ENCODE measurements around the gene SYTL3.

Gene SYTL3

GRCh38 chr6:158763434-158764182, 113.8 kb downstream of the SYTL3 start:
- no peak for DNase-seq

GRCh38 chr6:158764183-158764849, 114.5 kb downstream of the SYTL3 start:
- no peak for DNase-seq

- DNase-seq, result no peak
These were observed 115.1 kb downstream of the SYTL3 start for GRCh38 chr6:158764926-158765325.

- DNase-seq, result no peak
These were observed 115.7 kb downstream of the SYTL3 start for GRCh38 chr6:158765499-158766068.

- no peak for DNase-seq
These were observed 117.0 kb downstream of the SYTL3 start for GRCh38 chr6:158766621-158767455.

GRCh38 chr6:158767709-158768108, 117.9 kb downstream of the SYTL3 start:
- no peak for DNase-seq

- no peak for DNase-seq
These were observed 118.6 kb downstream of the SYTL3 start for GRCh38 chr6:158768436-158768835.

- no peak for DNase-seq
These were observed 119.4 kb downstream of the SYTL3 start for GRCh38 chr6:158769234-158769770.

GRCh38 chr6:158769771-158770432, 120.0 kb downstream of the SYTL3 start:
- DNase-seq, result no peak

GRCh38 chr6:158770533-158771330, 120.9 kb downstream of the SYTL3 start:
- DNase-seq, result no peak

- no peak for DNase-seq
These were observed 121.7 kb downstream of the SYTL3 start for GRCh38 chr6:158771399-158772152.

GRCh38 chr6:158772172-158772571, 122.3 kb downstream of the SYTL3 start:
- no peak for DNase-seq

- no peak for DNase-seq
These were observed 123.1 kb downstream of the SYTL3 start for GRCh38 chr6:158772851-158773371.

- DNase-seq, result no peak
These were observed 124.0 kb downstream of the SYTL3 start for GRCh38 chr6:158773581-158774449.

GRCh38 chr6:158774717-158775449, 125.0 kb downstream of the SYTL3 start:
- no peak for DNase-seq

- DNase-seq, result no peak
These were observed 126.0 kb downstream of the SYTL3 start for GRCh38 chr6:158775832-158776231.

GRCh38 chr6:158776737-158777136, 126.9 kb downstream of the SYTL3 start:
- no peak for DNase-seq

GRCh38 chr6:158777510-158777909, 127.7 kb downstream of the SYTL3 start:
- no peak for DNase-seq
